Spleen (tissue), 11 donors: Measurements from ENCODE around the gene IRF2. TPM values are rescaled to one million over a fixed set of nuclear protein-coding genes. Genes with fewer than 3 reads are reported as not detected.

ENCODE experiments used
- DNase-seq: peaks from one replicate; pipeline ENCODE4 v3.0.0-alpha.2; 2020
- H3K27ac ChIP-seq, 8 donors: fragments of 200-600 bp; sonication (generic) in 7 of 8; 1 replicate in 4 of 8; 2 replicates in 4 of 8; pipeline versions ENCODE4 v1.5.0 to v1.8.0; 2016 to 2021; ENCODE audit warnings: inconsistent platforms in 4 of 8, mild to moderate bottlenecking in 4 of 8, moderate library complexity in 1 of 8
- H3K27me3 ChIP-seq, 7 donors: fragments of 200-600 bp; sonication (generic) in 6 of 7; replicated peaks in 1 of 7; 1 replicate in 4 of 7; 2 replicates in 3 of 7; pipeline versions ENCODE4 v1.5.0 to v1.8.0; 2016 to 2021; ENCODE audit warnings: inconsistent platforms in 3 of 7, mild to moderate bottlenecking in 1 of 7
- H3K36me3 ChIP-seq, 6 donors: fragments of 200-600 bp; sonication (generic) in 5 of 6; 1 replicate in 4 of 6; 2 replicates in 2 of 6; pipeline versions ENCODE4 v1.5.0 to v1.8.0; 2016 to 2021; ENCODE audit warnings: inconsistent platforms in 2 of 6
- H3K4me1 ChIP-seq, 6 donors: fragments of 200-600 bp; sonication (generic) in 5 of 6; 1 replicate in 3 of 6; 2 replicates in 3 of 6; pipeline versions ENCODE4 v1.5.0 to v1.8.0; 2016 to 2021; ENCODE audit warnings: inconsistent platforms in 3 of 6
- H3K4me3 ChIP-seq, 8 donors: fragments of 200-600 bp; sonication (generic) in 7 of 8; 1 replicate in 4 of 8; 2 replicates in 4 of 8; pipeline versions ENCODE4 v1.5.0 to v1.8.0; 2016 to 2021; ENCODE audit warnings: inconsistent platforms in 4 of 8, mild to moderate bottlenecking in 4 of 8, moderate library complexity in 2 of 8
- H3K9me3 ChIP-seq, 8 donors: fragments of 200-600 bp; sonication (generic) in 7 of 8; 1 replicate in 4 of 8; 2 replicates in 4 of 8; pipeline versions ENCODE4 v1.5.0 to v1.8.0; 2016 to 2021; ENCODE audit warnings: inconsistent platforms in 4 of 8
- CTCF ChIP-seq, 11 experiments: fragments of 200-600 bp in 7 of 11; fragments of 450-650 bp in 4 of 11; sonication (generic) in 4 of 11; IDR thresholded peaks in 8 of 11; conservative IDR thresholded peaks in 3 of 11; 1 replicate in 7 of 11; 2 replicates in 4 of 11; pipeline versions ENCODE4 v1.4.0 to v1.8.0; 2016 to 2021; ENCODE audit warnings: antibody characterized with exemption in 11 of 11, inconsistent platforms in 4 of 11, mild to moderate bottlenecking in 1 of 11
- POLR2A ChIP-seq, 3 donors: fragments of 450-650 bp; IDR thresholded peaks; one replicate each; pipeline ENCODE4 v1.5.1; 2017; ENCODE audit warnings: antibody characterized with exemption in 3 of 3, mild to moderate bottlenecking in 1 of 3
- POLR2AphosphoS5 ChIP-seq, 3 donors: sonication (generic); formaldehyde crosslinking; IDR thresholded peaks; one replicate each; pipeline ENCODE4 v1.5.1; 2017; ENCODE audit warnings: antibody characterized with exemption in 3 of 3
- WGBS, 5 donors: extraction: QIAGEN DNeasy Blood & Tissue Kit in 3 of 5; methylation state at CpG; one replicate each; pipeline versions ENCODE4 v1.1.5 to v1.1.7; 2013 to 2018; 5-methylcytosine and 5-hydroxymethylcytosine counted together
- intact Hi-C: fragments of 100-400 bp; cut with DNase I; formaldehyde crosslinking; loops from one replicate; pipeline ENCODE4 v1.15.0; 2023; ENCODE audit warnings: low total_unique reads
- polyA plus RNA-seq, 3 donors: library from polyadenylated mRNA; stranded (reverse); fragments of 200-250 nt; gene quantifications; one replicate each; pipeline ENCODE4 v1.2.1, GENCODE V29; 2013
- total RNA-seq, 7 donors: library from RNA; depleted of rRNA in 3 of 7; stranded (reverse); fragments of >200 nt in 3 of 7; fragmentation: NEBNext Ultra II Directional in 4 of 7; extraction: Animal tissue kit (Norgen Biotek cat#: 25700) in 4 of 7; gene quantifications; one replicate each; pipeline versions ENCODE4 v1.1.0 to v1.2.1, GENCODE V29; 2016 to 2021
- donor health status: healthy with polysubstance abuse.
- donor health status: DM: no; HTN: no; CAD: no; lungs with moderate emphysema.
- donor health status: DM: no; HTN: no; CAD: no.
- donor health status: Bipolar disorder and iron deficiency.
- donor health status: healthy.
- donor health status: DM: no; HTN: no; CAD: no.
- donor health status: DM: yes; HTN: yes; CAD: no.

Gene IRF2
- total and polyA plus RNA-seq, 10 donors, result 27.1 to 101 (median 87.2) TPM

GRCh38 chr4:184403384-184403781, 71.0 kb downstream of the IRF2 start:
- no peak for TF ChIP-seq POLR2AphosphoS5 (IDR thresholded peaks at IDR 0.05)
- no peak for TF ChIP-seq CTCF (IDR thresholded peaks at IDR 0.05 in 8 of 11, conservative IDR thresholded peaks at IDR 0.05 in 3 of 11)
- no peak for TF ChIP-seq POLR2A (IDR thresholded peaks at IDR 0.05)
- Histone ChIP-seq H3K27ac (peak overlapping the region in 3 of 8 donors; percentile 14 to 71 (median 36)), H3K4me1 (peaks cover 7 to 91% (median 39%) of the 10 kb centered on the region in 6 donors), H3K9me3 (no peaks in the 10 kb centered on the region), H3K27me3 (no peaks in the 10 kb centered on the region), H3K36me3 (peaks cover 3 to 100% (median 72%) of the 10 kb centered on the region in 6 donors), H3K4me3 (no peak overlapping the region)
- no peak for DNase-seq
- WGBS, 5 donors, result 58 to 82% (median 71%) methylated on average over 1 of the region's 1 CpG
- intact Hi-C loops, result no loop called here

DNA sequence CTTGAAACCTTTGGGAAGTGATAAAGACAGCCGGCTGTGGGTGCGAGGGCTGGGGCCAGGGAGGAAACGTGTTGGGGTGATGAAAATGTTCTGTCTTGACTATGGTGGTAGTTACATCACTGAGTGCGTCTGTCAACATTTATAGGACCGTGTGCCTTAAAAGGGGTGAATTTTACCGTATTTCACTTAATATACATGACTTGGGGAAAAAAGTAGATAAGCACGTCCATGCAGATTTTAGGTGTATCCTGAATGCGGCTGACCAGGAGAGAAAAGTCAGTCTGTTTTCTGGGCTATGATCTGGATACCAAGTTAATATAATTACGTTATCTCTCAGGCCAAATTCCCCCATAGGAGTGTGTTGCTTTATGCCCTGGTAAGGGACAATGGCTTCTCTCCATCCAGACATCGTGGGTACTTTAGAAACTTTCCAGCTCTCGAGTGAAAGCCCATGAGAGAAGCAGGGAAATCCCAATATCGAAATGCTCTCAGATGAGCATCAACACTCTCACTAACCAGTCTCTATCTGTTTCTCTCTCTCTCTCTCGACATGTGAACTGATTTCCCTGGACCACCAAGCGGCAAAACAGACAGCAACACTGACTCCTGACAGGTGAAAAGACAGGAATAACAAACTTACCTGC, 71.5 kb downstream of the IRF2 start:
- no peaks in the 10 kb centered on the region for H3K9me3 ChIP-seq
- H3K27ac ChIP-seq, result peak overlapping the region in 3 of 8 donors; percentile 36 to 71 (median 58)
- 70 to 82% (median 74%) methylated on average over 14 of the region's 14 CpGs for WGBS, 5 donors
- intact Hi-C loops, result no loop called here
- H3K4me1 ChIP-seq, result peaks cover 7 to 91% (median 36%) of the 10 kb centered on the region in 6 donors
- peaks cover 3 to 100% (median 73%) of the 10 kb centered on the region in 6 donors for H3K36me3 ChIP-seq
- H3K4me3 ChIP-seq, result no peak overlapping the region
- H3K27me3 ChIP-seq, result no peaks in the 10 kb centered on the region
- TF ChIP-seq POLR2AphosphoS5 (IDR thresholded peaks at IDR 0.05) (no peak), POLR2A (IDR thresholded peaks at IDR 0.05) (no peak), CTCF (IDR thresholded peaks at IDR 0.05 in 8 of 11, conservative IDR thresholded peaks at IDR 0.05 in 3 of 11) (no peak)
- no peak for DNase-seq

DNA sequence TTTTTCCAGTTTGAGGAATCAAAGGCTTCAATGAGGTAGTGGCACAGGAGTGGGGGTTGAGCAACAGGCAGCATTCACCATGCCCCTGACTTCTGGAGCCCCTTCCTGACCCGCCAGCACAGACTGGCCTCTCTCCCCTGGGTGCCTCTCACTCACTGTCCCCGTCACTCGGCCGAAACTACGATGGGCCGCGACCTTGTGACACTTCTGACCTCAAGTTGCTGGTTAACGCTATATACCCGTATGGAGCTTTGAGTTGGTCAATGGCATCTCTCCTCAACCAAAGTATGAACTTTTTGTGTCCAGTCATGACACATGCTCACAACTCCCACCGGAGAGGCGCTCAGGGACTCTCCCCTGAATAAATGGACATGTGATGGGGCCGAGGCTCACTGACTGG, 72.1 kb downstream of the IRF2 start:
- Histone ChIP-seq H3K9me3 (no peaks in the 10 kb centered on the region), H3K27me3 (no peaks in the 10 kb centered on the region), H3K36me3 (peaks cover 3 to 100% (median 76%) of the 10 kb centered on the region in 6 donors), H3K4me1 (peaks cover 2 to 91% (median 34%) of the 10 kb centered on the region in 6 donors), H3K27ac (peak overlapping the region in 4 of 8 donors; percentile 20 to 71 (median 47)), H3K4me3 (no peak overlapping the region)
- no peak for DNase-seq
- TF ChIP-seq POLR2AphosphoS5 (IDR thresholded peaks at IDR 0.05) (peak in 1 of 3 donors; percentile 42), POLR2A (IDR thresholded peaks at IDR 0.05) (no peak), CTCF (IDR thresholded peaks at IDR 0.05 in 8 of 11, conservative IDR thresholded peaks at IDR 0.05 in 3 of 11) (no peak)
- intact Hi-C loops, result no loop called here
- WGBS, 5 donors, result 78 to 86% (median 86%) methylated on average over 12 of the region's 12 CpGs

DNA sequence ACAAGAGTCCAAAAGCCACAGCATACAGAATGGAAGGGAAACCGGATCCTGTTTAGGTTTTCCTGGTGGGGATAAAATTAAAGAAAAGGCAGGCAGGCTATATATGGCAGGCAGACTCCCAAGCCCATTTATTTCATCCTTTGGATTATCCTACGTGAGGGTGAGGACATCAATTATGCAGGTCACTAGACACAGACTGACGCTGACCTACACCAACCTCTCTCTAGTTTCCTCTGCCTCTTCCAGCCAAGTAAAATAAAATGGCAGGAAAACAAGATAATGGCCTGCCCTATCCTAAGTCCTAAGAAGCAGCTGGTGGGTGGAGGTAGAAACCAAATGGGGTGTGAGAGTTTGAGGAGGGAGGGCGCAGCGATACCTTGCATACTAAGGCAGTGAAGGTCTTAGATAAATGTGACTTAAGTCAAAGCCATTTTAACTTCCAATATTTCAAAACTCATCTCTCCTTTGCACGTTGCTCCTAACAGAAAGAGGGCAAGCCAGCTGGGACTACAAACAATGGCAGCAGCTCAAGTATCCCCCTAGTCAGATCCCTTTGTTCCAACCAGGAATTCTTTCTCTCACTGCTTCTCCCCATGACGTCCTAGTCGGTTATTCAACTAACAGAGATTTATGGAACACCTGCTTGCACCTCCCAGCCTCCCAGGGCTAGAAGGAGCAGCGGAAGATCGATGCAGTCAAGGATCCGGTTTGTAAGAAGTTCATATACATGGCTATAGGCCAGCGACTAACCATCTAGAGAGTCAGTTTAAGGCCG, 72.8 kb downstream of the IRF2 start:
- H3K9me3 ChIP-seq, result no peaks in the 10 kb centered on the region
- peak overlapping the region in 4 of 8 donors; percentile 20 to 73 (median 64) for H3K27ac ChIP-seq
- no peak overlapping the region for H3K4me3 ChIP-seq
- no peak for TF ChIP-seq POLR2A (IDR thresholded peaks at IDR 0.05)
- no peak for TF ChIP-seq CTCF (IDR thresholded peaks at IDR 0.05 in 8 of 11, conservative IDR thresholded peaks at IDR 0.05 in 3 of 11)
- no peak for TF ChIP-seq POLR2AphosphoS5 (IDR thresholded peaks at IDR 0.05)
- peaks cover 7 to 91% (median 34%) of the 10 kb centered on the region in 6 donors for H3K4me1 ChIP-seq
- no peak for DNase-seq
- intact Hi-C loops, result no loop called here
- 86 to 91% (median 89%) methylated on average over 13 of the region's 13 CpGs for WGBS, 5 donors
- H3K36me3 ChIP-seq, result peaks cover 3 to 100% (median 76%) of the 10 kb centered on the region in 6 donors
- no peaks in the 10 kb centered on the region for H3K27me3 ChIP-seq
